Skeletal muscle cell (primary cell): ENCODE results near the gene TUNAR.

ENCODE experiments used
- DNase-seq: peaks from one replicate; pipeline ENCODE4 v3.0.0-alpha.2; 2010; ENCODE audit warnings: low read depth
- H3K4me3 ChIP-seq: 2 replicates; pipeline ENCODE4 v1.5.1; 2011; ENCODE audit warnings: low read depth, mild to moderate bottlenecking, control low read depth, low read length, moderate library complexity

TUNAR gene

GRCh38 chr14:95870772-95871171 lies 5.9 kb upstream of the TUNAR start:
- no peak for DNase-seq
- H3K4me3 ChIP-seq, result no peak overlapping the region

GRCh38 chr14:95871531-95871930 lies 5.1 kb upstream of the TUNAR start:
- no peak for DNase-seq
- H3K4me3 ChIP-seq, result no peak overlapping the region

GRCh38 chr14:95872777-95873176 lies 3.9 kb upstream of the TUNAR start:
- H3K4me3 ChIP-seq, result no peak overlapping the region
- DNase-seq, result no peak

GRCh38 chr14:95875831-95876760 lies 536 bp upstream of the TUNAR start:
- DNase-seq, result no peak
- no peak overlapping the region for H3K4me3 ChIP-seq

- DNase-seq, result no peak
- no peak overlapping the region for H3K4me3 ChIP-seq
Observed at GRCh38 chr14:95877633-95878032, 1.0 kb downstream of the TUNAR start.

GRCh38 chr14:95884377-95884776 lies 7.7 kb downstream of the TUNAR start:
- no peak for DNase-seq
- H3K4me3 ChIP-seq, result no peak overlapping the region

- DNase-seq, result no peak
- H3K4me3 ChIP-seq, result no peak overlapping the region
Observed at GRCh38 chr14:95885278-95885677, 8.6 kb downstream of the TUNAR start.

- no peak for DNase-seq
- no peak overlapping the region for H3K4me3 ChIP-seq
Observed at GRCh38 chr14:95885866-95886265, 9.2 kb downstream of the TUNAR start.

GRCh38 chr14:95886366-95887056 lies 9.9 kb downstream of the TUNAR start:
- no peak for DNase-seq
- H3K4me3 ChIP-seq, result no peak overlapping the region

GRCh38 chr14:95887351-95887750 lies 10.7 kb downstream of the TUNAR start:
- H3K4me3 ChIP-seq, result no peak overlapping the region
- no peak for DNase-seq

GRCh38 chr14:95889236-95889979 lies 12.8 kb downstream of the TUNAR start:
- DNase-seq, result no peak
- H3K4me3 ChIP-seq, result no peak overlapping the region

GRCh38 chr14:95891742-95892141 lies 15.1 kb downstream of the TUNAR start:
- DNase-seq, result peak; percentile 14
- H3K4me3 ChIP-seq, result no peak overlapping the region

GRCh38 chr14:95892142-95892541 lies 15.5 kb downstream of the TUNAR start:
- no peak overlapping the region for H3K4me3 ChIP-seq
- DNase-seq, result no peak

GRCh38 chr14:95895720-95896119 lies 19.1 kb downstream of the TUNAR start:
- no peak for DNase-seq

GRCh38 chr14:95896498-95897135 lies 20.0 kb downstream of the TUNAR start:
- no peak for DNase-seq
- H3K4me3 ChIP-seq, result no peak overlapping the region

More at GRCh38 chr14:95895720-95896119, 19.1 kb downstream of the TUNAR start:
- no peak overlapping the region for H3K4me3 ChIP-seq

GRCh38 chr14:95897280-95897679 lies 20.6 kb downstream of the TUNAR start:
- H3K4me3 ChIP-seq, result no peak overlapping the region
- DNase-seq, result no peak

- no peak overlapping the region for H3K4me3 ChIP-seq
- no peak for DNase-seq
Observed at GRCh38 chr14:95901054-95901453, 24.4 kb downstream of the TUNAR start.

- H3K4me3 ChIP-seq, result no peak overlapping the region
- no peak for DNase-seq
Observed at GRCh38 chr14:95902273-95902826, 25.7 kb downstream of the TUNAR start.

- no peak for DNase-seq
- no peak overlapping the region for H3K4me3 ChIP-seq
Observed at GRCh38 chr14:95903165-95903564, 26.5 kb downstream of the TUNAR start.
